HEK293 (cell line): ENCODE data around the gene COL8A1.

Experiments used
- CTCF ChIA-PET: fragments of 350-600 bp; formaldehyde crosslinking; extraction: SDS; loops from one replicate; lab custom pipeline; 2021; ENCODE audit warnings: antibody characterized with exemption; lab: Yijun Ruan, JAX
- POLR2A ChIA-PET: fragments of 300-600 bp; formaldehyde crosslinking; extraction: SDS; loops from one replicate; lab custom pipeline; 2020; ENCODE audit warnings: antibody characterized with exemption, inconsistent platforms; lab: Yijun Ruan, JAX
- H3K27ac ChIP-seq: fragments of 200-500 bp; sonication (Bioruptor generic); 2 replicates; pipeline ENCODE4 v1.5.1; 2014; ENCODE audit warnings: low read depth, low read length, control low read depth, inconsistent platforms; ENCODE audit errors: extremely low read depth
- H3K36me3 ChIP-seq, 2 experiments: fragments of 200-500 bp in 1 of 2; sonication (Bioruptor generic) in 1 of 2; 1 replicate in 1 of 2; 2 replicates in 1 of 2; pipeline ENCODE4 v1.5.1; 2014 to 2017; ENCODE audit warnings: inconsistent platforms in 2 of 2, low read length in 2 of 2; ENCODE audit not compliant: control insufficient read depth in 2 of 2, insufficient read depth in 1 of 2
- H3K4me1 ChIP-seq: fragments of 200-500 bp; sonication (Bioruptor generic); 2 replicates; pipeline ENCODE4 v1.5.1; 2014; ENCODE audit warnings: mild to moderate bottlenecking, low read length, inconsistent platforms; ENCODE audit not compliant: control insufficient read depth, insufficient read depth
- H3K4me3 ChIP-seq: 2 replicates; pipeline ENCODE4 v1.5.1; 2011; ENCODE audit warnings: low read depth, mild to moderate bottlenecking, control low read depth, low read length, moderate library complexity
- H3K9me3 ChIP-seq: fragments of 200-500 bp; sonication (Bioruptor generic); 2 replicates; pipeline ENCODE4 v1.5.1; 2014; ENCODE audit warnings: low read depth, low read length, inconsistent platforms; ENCODE audit not compliant: control insufficient read depth, insufficient read depth
- BCL11B ChIP-seq: fragments of 450-650 bp; formaldehyde crosslinking; IDR thresholded peaks from 2 replicates; pipeline ENCODE4 v1.5.1; 2016; ENCODE audit warnings: low read depth, missing biosample characterization, missing genetic modification characterization
- EGR2 ChIP-seq: fragments of 450-650 bp; formaldehyde crosslinking; IDR thresholded peaks from 2 replicates; pipeline ENCODE4 v1.5.1; 2016; ENCODE audit warnings: low read depth, missing biosample characterization, missing genetic modification characterization
- MEIS1 ChIP-seq: sonication (generic); formaldehyde crosslinking; IDR thresholded peaks from 2 replicates; pipeline ENCODE4 v1.8.1; 2022; ENCODE audit warnings: missing genetic modification reagents, mild to moderate bottlenecking, borderline replicate concordance
- ZFHX2 ChIP-seq: fragments of 450-650 bp; formaldehyde crosslinking; conservative IDR thresholded peaks from 2 replicates; pipeline ENCODE4 v1.5.1; 2016; ENCODE audit warnings: missing biosample characterization, missing genetic modification characterization
- ZNF155 ChIP-seq: fragments of 450-650 bp; formaldehyde crosslinking; IDR thresholded peaks from 2 replicates; pipeline ENCODE4 v1.5.1; 2016; ENCODE audit warnings: missing biosample characterization, missing genetic modification characterization
- ZNF175 ChIP-seq: fragments of 450-650 bp; formaldehyde crosslinking; IDR thresholded peaks from 2 replicates; pipeline ENCODE4 v1.5.1; 2016; ENCODE audit warnings: missing biosample characterization, missing genetic modification characterization
- ZNF211 ChIP-seq: fragments of 450-650 bp; formaldehyde crosslinking; IDR thresholded peaks from 2 replicates; pipeline ENCODE4 v1.5.1; 2016; ENCODE audit warnings: low read depth, missing biosample characterization, missing genetic modification characterization
- ZNF23 ChIP-seq: fragments of 450-650 bp; formaldehyde crosslinking; IDR thresholded peaks from 2 replicates; pipeline ENCODE4 v1.5.1; 2016; ENCODE audit warnings: missing biosample characterization, missing genetic modification characterization, borderline replicate concordance
- ZNF341 ChIP-seq: fragments of 450-650 bp; formaldehyde crosslinking; IDR thresholded peaks from 2 replicates; pipeline ENCODE4; 2016; ENCODE audit warnings: low read depth, missing biosample characterization, missing genetic modification characterization
- ZNF350 ChIP-seq: fragments of 450-650 bp; formaldehyde crosslinking; IDR thresholded peaks from 2 replicates; pipeline ENCODE4 v1.5.0; 2017; ENCODE audit warnings: missing biosample characterization, mild to moderate bottlenecking, missing genetic modification characterization
- ZNF404 ChIP-seq: fragments of 450-650 bp; formaldehyde crosslinking; IDR thresholded peaks from 2 replicates; pipeline ENCODE4 v1.5.1; 2017; ENCODE audit warnings: missing biosample characterization, missing genetic modification characterization
- ZNF621 ChIP-seq: fragments of 450-650 bp; formaldehyde crosslinking; IDR thresholded peaks from 2 replicates; pipeline ENCODE4 v1.5.1; 2017; ENCODE audit warnings: missing biosample characterization, missing genetic modification characterization
- ZNF660 ChIP-seq: fragments of 450-650 bp; IDR thresholded peaks from 2 replicates; pipeline ENCODE4 v1.5.1; 2018; ENCODE audit warnings: missing biosample characterization, mild to moderate bottlenecking, missing genetic modification characterization
- ZNF76 ChIP-seq: fragments of 450-650 bp; formaldehyde crosslinking; IDR thresholded peaks from 2 replicates; pipeline ENCODE4; 2016; ENCODE audit warnings: low read depth, missing biosample characterization, missing genetic modification characterization, borderline replicate concordance
- ZNF785 ChIP-seq: fragments of 450-650 bp; formaldehyde crosslinking; IDR thresholded peaks from 2 replicates; pipeline ENCODE4 v1.5.1; 2016; ENCODE audit warnings: missing biosample characterization, missing genetic modification characterization
- TF ChIP-seq, protein P1 (sequence below): fragments of 450-650 bp; formaldehyde crosslinking; IDR thresholded peaks from 2 replicates; pipeline ENCODE4 v1.5.1; 2016; ENCODE audit warnings: missing biosample characterization, missing genetic modification characterization
- TF ChIP-seq, protein P2 (sequence below): fragments of 450-650 bp; formaldehyde crosslinking; IDR thresholded peaks from 2 replicates; pipeline ENCODE4 v1.5.1; 2016; ENCODE audit warnings: missing biosample characterization, missing genetic modification characterization
- TF ChIP-seq, protein P3 (sequence below): fragments of 450-650 bp; formaldehyde crosslinking; IDR thresholded peaks from 2 replicates; pipeline ENCODE4 v1.5.1; 2016; ENCODE audit warnings: missing biosample characterization, missing genetic modification characterization
- TF ChIP-seq, protein P4 (sequence below): fragments of 450-650 bp; formaldehyde crosslinking; IDR thresholded peaks from 2 replicates; pipeline ENCODE4 v1.5.1; 2016; ENCODE audit warnings: missing biosample characterization, missing genetic modification characterization
- TF ChIP-seq, protein P5 (sequence below): fragments of 450-650 bp; formaldehyde crosslinking; IDR thresholded peaks from 2 replicates; pipeline ENCODE4 v1.5.1; 2016; ENCODE audit warnings: missing biosample characterization, missing genetic modification characterization
- TF ChIP-seq, protein P6 (sequence below): fragments of 450-650 bp; formaldehyde crosslinking; IDR thresholded peaks from 2 replicates; pipeline ENCODE4 v1.5.1; 2016; ENCODE audit warnings: missing biosample characterization, missing genetic modification characterization
- TF ChIP-seq, protein P7 (sequence below): fragments of 450-650 bp; formaldehyde crosslinking; IDR thresholded peaks from 2 replicates; pipeline ENCODE4 v1.5.1; 2016; ENCODE audit warnings: missing biosample characterization, missing genetic modification characterization

COL8A1 gene

DNA sequence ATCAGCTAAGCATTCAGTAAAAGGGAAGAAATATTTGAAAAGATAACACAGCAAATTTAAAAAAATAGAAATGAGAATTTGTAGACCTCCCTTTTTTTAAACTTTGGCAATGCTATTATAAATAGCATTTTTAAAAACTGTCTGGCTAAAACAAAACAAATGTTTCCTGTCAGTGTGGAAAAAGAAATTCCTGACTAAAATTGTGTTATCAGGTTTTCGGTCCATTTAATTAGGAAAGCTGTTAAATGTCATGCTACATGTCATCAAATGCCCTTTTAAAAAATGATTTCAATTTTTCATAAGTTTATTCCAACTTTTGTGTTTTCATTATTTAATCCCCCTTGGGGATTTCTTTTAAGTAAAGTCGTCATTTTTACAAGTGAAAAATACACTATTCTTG, 29.6 kb downstream of the COL8A1 start (continued):
- TF ChIP-seq, protein P1, sequence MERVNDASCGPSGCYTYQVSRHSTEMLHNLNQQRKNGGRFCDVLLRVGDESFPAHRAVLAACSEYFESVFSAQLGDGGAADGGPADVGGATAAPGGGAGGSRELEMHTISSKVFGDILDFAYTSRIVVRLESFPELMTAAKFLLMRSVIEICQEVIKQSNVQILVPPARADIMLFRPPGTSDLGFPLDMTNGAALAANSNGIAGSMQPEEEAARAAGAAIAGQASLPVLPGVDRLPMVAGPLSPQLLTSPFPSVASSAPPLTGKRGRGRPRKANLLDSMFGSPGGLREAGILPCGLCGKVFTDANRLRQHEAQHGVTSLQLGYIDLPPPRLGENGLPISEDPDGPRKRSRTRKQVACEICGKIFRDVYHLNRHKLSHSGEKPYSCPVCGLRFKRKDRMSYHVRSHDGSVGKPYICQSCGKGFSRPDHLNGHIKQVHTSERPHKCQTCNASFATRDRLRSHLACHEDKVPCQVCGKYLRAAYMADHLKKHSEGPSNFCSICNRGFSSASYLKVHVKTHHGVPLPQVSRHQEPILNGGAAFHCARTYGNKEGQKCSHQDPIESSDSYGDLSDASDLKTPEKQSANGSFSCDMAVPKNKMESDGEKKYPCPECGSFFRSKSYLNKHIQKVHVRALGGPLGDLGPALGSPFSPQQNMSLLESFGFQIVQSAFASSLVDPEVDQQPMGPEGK, result no peak
- TF ChIP-seq, protein P2, sequence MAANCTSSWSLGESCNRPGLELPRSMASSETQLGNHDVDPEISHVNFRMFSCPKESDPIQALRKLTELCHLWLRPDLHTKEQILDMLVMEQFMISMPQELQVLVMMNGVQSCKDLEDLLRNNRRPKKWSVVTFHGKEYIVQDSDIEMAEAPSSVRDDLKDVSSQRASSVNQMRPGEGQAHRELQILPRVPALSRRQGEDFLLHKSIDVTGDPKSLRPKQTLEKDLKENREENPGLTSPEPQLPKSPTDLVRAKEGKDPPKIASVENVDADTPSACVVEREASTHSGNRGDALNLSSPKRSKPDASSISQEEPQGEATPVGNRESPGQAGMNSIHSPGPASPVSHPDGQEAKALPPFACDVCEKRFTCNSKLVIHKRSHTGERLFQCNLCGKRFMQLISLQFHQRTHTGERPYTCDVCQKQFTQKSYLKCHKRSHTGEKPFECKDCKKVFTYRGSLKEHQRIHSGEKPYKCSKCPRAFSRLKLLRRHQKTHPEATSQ (tag by site-specific recombination), result no peak
- TF ChIP-seq MEIS1 (CRISPR knock-in tag) (no peak), EGR2 (tag by site-specific recombination) (no peak), ZFHX2 (tag by site-specific recombination) (no peak), ZNF341 (tag by site-specific recombination) (no peak), ZNF76 (tag by site-specific recombination) (no peak), ZNF785 (tag by site-specific recombination) (no peak)
- TF ChIP-seq, protein P3, sequence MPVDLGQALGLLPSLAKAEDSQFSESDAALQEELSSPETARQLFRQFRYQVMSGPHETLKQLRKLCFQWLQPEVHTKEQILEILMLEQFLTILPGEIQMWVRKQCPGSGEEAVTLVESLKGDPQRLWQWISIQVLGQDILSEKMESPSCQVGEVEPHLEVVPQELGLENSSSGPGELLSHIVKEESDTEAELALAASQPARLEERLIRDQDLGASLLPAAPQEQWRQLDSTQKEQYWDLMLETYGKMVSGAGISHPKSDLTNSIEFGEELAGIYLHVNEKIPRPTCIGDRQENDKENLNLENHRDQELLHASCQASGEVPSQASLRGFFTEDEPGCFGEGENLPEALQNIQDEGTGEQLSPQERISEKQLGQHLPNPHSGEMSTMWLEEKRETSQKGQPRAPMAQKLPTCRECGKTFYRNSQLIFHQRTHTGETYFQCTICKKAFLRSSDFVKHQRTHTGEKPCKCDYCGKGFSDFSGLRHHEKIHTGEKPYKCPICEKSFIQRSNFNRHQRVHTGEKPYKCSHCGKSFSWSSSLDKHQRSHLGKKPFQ (tag by site-specific recombination), result no peak
- TF ChIP-seq, protein P4, sequence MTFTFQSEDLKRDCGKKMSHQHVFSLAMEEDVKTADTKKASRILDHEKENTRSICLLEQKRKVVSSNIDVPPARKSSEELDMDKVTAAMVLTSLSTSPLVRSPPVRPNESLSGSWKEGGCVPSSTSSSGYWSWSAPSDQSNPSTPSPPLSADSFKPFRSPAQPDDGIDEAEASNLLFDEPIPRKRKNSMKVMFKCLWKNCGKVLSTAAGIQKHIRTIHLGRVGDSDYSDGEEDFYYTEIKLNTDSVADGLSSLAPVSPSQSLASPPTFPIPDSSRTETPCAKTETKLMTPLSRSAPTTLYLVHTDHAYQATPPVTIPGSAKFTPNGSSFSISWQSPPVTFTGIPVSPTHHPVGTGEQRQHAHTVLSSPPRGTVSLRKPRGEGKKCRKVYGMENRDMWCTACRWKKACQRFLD, result no peak
- TF ChIP-seq, protein P5, sequence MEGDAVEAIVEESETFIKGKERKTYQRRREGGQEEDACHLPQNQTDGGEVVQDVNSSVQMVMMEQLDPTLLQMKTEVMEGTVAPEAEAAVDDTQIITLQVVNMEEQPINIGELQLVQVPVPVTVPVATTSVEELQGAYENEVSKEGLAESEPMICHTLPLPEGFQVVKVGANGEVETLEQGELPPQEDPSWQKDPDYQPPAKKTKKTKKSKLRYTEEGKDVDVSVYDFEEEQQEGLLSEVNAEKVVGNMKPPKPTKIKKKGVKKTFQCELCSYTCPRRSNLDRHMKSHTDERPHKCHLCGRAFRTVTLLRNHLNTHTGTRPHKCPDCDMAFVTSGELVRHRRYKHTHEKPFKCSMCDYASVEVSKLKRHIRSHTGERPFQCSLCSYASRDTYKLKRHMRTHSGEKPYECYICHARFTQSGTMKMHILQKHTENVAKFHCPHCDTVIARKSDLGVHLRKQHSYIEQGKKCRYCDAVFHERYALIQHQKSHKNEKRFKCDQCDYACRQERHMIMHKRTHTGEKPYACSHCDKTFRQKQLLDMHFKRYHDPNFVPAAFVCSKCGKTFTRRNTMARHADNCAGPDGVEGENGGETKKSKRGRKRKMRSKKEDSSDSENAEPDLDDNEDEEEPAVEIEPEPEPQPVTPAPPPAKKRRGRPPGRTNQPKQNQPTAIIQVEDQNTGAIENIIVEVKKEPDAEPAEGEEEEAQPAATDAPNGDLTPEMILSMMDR (tag by site-specific recombination), result no peak

DNA sequence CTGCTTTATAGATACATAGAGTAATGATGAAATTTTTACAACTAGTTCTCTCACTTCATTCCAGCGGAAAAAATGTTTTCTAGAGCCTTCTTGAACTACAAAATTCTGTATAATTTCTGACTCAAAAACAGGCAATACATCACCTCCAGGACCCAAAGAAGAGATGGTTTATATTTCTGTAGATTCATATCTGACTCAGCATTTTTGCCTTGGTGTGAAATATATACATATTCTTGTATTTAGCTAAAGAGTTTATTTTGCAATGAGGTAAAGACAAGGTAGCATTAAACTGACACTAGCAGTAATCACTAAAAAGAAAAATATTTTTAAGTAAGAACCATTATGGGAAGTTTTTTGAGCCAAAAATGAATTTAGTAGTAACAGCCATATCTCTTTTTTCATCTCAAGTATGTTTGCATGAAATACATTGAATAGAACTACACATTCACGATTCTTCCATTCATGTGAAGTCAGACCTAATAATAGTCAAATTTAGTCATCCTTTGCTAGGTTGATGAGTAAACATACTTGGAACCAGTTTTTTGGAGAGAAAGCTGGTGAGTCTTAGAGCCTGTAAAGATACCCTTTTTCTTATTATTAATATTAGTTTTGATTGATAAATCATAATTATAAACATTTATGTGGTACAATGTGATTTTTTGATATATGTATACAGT, 31.6 kb downstream of the COL8A1 start:
- no peak overlapping the region for H3K27ac ChIP-seq
- no peak overlapping the region for H3K4me3 ChIP-seq
- H3K36me3 ChIP-seq, result no peaks in the 10 kb centered on the region
- no peaks in the 10 kb centered on the region for H3K9me3 ChIP-seq
- ChIA-PET POLR2A (no interaction called here), CTCF (no interaction called here)
- H3K4me1 ChIP-seq, result no peaks in the 10 kb centered on the region
- TF ChIP-seq ZNF350 (no peak), ZNF175 (tag by site-specific recombination) (no peak), ZNF621 (tag by site-specific recombination) (no peak), BCL11B (tag by site-specific recombination) (no peak), ZNF660 (tag by site-specific recombination) (no peak), ZNF23 (tag by site-specific recombination) (no peak), ZNF155 (tag by site-specific recombination) (no peak), ZNF404 (tag by site-specific recombination) (no peak), ZNF211 (tag by site-specific recombination) (no peak)
- TF ChIP-seq, protein P6, sequence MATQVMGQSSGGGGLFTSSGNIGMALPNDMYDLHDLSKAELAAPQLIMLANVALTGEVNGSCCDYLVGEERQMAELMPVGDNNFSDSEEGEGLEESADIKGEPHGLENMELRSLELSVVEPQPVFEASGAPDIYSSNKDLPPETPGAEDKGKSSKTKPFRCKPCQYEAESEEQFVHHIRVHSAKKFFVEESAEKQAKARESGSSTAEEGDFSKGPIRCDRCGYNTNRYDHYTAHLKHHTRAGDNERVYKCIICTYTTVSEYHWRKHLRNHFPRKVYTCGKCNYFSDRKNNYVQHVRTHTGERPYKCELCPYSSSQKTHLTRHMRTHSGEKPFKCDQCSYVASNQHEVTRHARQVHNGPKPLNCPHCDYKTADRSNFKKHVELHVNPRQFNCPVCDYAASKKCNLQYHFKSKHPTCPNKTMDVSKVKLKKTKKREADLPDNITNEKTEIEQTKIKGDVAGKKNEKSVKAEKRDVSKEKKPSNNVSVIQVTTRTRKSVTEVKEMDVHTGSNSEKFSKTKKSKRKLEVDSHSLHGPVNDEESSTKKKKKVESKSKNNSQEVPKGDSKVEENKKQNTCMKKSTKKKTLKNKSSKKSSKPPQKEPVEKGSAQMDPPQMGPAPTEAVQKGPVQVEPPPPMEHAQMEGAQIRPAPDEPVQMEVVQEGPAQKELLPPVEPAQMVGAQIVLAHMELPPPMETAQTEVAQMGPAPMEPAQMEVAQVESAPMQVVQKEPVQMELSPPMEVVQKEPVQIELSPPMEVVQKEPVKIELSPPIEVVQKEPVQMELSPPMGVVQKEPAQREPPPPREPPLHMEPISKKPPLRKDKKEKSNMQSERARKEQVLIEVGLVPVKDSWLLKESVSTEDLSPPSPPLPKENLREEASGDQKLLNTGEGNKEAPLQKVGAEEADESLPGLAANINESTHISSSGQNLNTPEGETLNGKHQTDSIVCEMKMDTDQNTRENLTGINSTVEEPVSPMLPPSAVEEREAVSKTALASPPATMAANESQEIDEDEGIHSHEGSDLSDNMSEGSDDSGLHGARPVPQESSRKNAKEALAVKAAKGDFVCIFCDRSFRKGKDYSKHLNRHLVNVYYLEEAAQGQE, result no peak
- TF ChIP-seq, protein P7, sequence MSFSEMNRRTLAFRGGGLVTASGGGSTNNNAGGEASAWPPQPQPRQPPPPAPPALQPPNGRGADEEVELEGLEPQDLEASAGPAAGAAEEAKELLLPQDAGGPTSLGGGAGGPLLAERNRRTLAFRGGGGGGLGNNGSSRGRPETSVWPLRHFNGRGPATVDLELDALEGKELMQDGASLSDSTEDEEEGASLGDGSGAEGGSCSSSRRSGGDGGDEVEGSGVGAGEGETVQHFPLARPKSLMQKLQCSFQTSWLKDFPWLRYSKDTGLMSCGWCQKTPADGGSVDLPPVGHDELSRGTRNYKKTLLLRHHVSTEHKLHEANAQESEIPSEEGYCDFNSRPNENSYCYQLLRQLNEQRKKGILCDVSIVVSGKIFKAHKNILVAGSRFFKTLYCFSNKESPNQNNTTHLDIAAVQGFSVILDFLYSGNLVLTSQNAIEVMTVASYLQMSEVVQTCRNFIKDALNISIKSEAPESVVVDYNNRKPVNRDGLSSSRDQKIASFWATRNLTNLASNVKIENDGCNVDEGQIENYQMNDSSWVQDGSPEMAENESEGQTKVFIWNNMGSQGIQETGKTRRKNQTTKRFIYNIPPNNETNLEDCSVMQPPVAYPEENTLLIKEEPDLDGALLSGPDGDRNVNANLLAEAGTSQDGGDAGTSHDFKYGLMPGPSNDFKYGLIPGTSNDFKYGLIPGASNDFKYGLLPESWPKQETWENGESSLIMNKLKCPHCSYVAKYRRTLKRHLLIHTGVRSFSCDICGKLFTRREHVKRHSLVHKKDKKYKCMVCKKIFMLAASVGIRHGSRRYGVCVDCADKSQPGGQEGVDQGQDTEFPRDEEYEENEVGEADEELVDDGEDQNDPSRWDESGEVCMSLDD (tag by site-specific recombination), result no peak
